Keratinocyte (primary cell): ENCODE data around the gene MYOZ3. TPM values are rescaled to one million over a fixed set of nuclear protein-coding genes. Genes with fewer than 3 reads are reported as not detected.

Experiments used
- DNase-seq: peaks from one replicate; pipeline ENCODE4 v3.0.0-alpha.2; 2011; ENCODE audit warnings: low read depth, missing footprints, low spot score
- FAIRE-seq: peaks from 2 replicates; lab custom pipeline; 2011; peaks lifted over from hg19 to GRCh38; lab: Jason Lieb, UNC
- H2AFZ ChIP-seq: 2 replicates; pipeline ENCODE4 v1.6.0; 2012; ENCODE audit warnings: low read length, control low read depth, inconsistent platforms; ENCODE audit not compliant: control insufficient read depth
- H3K27ac ChIP-seq: 2 replicates; pipeline ENCODE4 v1.5.1; 2011; ENCODE audit warnings: low read length; ENCODE audit not compliant: control insufficient read depth, insufficient read depth
- H3K27me3 ChIP-seq: 3 replicates; pipeline ENCODE4 v1.6.0; 2011; ENCODE audit warnings: low read length; ENCODE audit not compliant: control insufficient read depth, insufficient read depth; ENCODE audit errors: extremely low read depth
- H3K36me3 ChIP-seq, 2 experiments: 2 replicates in 1 of 2; 3 replicates in 1 of 2; pipeline ENCODE4 v1.5.1; 2011; ENCODE audit warnings: low read length in 2 of 2, mild to moderate bottlenecking in 1 of 2; ENCODE audit not compliant: control insufficient read depth in 2 of 2, insufficient read depth in 2 of 2; ENCODE audit errors: extremely low read depth in 1 of 2
- H3K4me1 ChIP-seq: 3 replicates; pipeline ENCODE4 v1.5.1; 2011; ENCODE audit warnings: low read length; ENCODE audit not compliant: control insufficient read depth, insufficient read depth; ENCODE audit errors: extremely low read depth
- H3K4me2 ChIP-seq: 3 replicates; pipeline ENCODE4 v1.6.0; 2011; ENCODE audit warnings: low read depth, low read length; ENCODE audit not compliant: control insufficient read depth, insufficient read depth; ENCODE audit errors: extremely low read depth
- H3K4me3 ChIP-seq, 3 experiments: fragments of 200-600 bp in 1 of 3; sonication (generic) in 1 of 3; 2 replicates in 2 of 3; 3 replicates in 1 of 3; pipeline ENCODE4 v1.5.1; 2011 to 2016; ENCODE audit warnings: low read length in 3 of 3, mild to moderate bottlenecking in 3 of 3, control low read depth in 2 of 3, inconsistent platforms in 1 of 3, low read depth in 1 of 3, mixed read lengths in 1 of 3, mixed run types in 1 of 3, moderate library complexity in 1 of 3; ENCODE audit not compliant: control insufficient read depth in 2 of 3, insufficient read depth in 2 of 3; ENCODE audit errors: extremely low read depth in 1 of 3
- H3K79me2 ChIP-seq: 2 replicates; pipeline ENCODE4 v1.6.0; 2012; ENCODE audit warnings: low read length; ENCODE audit not compliant: control insufficient read depth, insufficient read depth
- H3K9ac ChIP-seq: 3 replicates; pipeline ENCODE4 v1.6.0; 2011; ENCODE audit warnings: low read length; ENCODE audit not compliant: control insufficient read depth, insufficient read depth; ENCODE audit errors: extremely low read depth
- H3K9me1 ChIP-seq: 3 replicates; pipeline ENCODE4 v1.6.0; 2011; ENCODE audit warnings: low read length; ENCODE audit not compliant: control insufficient read depth, insufficient read depth; ENCODE audit errors: extremely low read depth
- H3K9me3 ChIP-seq: 2 replicates; pipeline ENCODE4 v1.5.1; 2012; ENCODE audit warnings: low read depth, low read length; ENCODE audit not compliant: control insufficient read depth
- H4K20me1 ChIP-seq: 3 replicates; pipeline ENCODE4 v1.6.0; 2011; ENCODE audit warnings: low read length; ENCODE audit not compliant: control insufficient read depth, insufficient read depth; ENCODE audit errors: extremely low read depth
- CTCF ChIP-seq, 3 experiments: IDR thresholded peaks in 1 of 3; conservative IDR thresholded peaks in 1 of 3; optimal IDR thresholded peaks in 1 of 3; 2 replicates in 2 of 3; 3 replicates in 1 of 3; pipeline versions ENCODE3 to v1.5.1; 2011; ENCODE audit warnings: low read length in 3 of 3, mild to moderate bottlenecking in 3 of 3, moderate library complexity in 2 of 3, control low read depth in 1 of 3, inconsistent platforms in 1 of 3; ENCODE audit not compliant: insufficient read depth in 2 of 3; ENCODE audit errors: extremely low read depth in 1 of 3
- EZH2 ChIP-seq: IDR thresholded peaks from one replicate; pipeline ENCODE4 v1.6.1; 2012; ENCODE audit warnings: inconsistent platforms, mild to moderate bottlenecking, low read length, moderate library complexity
- dilution Hi-C: fragments of 300-500 bp; cut with MboI; formaldehyde crosslinking; loops from one replicate; pipeline ENCODE4 v1.7.0; 2020; ENCODE audit warnings: low sequenced_read_pairs; ENCODE audit not compliant: extremely low pct_ligation_motif_present
- polyA plus RNA-seq, 5 experiments: library from polyadenylated mRNA; depleted of rRNA in 3 of 5; stranded (reverse) in 3 of 5; stranded (forward) in 1 of 5; unstranded in 1 of 5; fragments of >200 nt; gene quantifications; 1 replicate in 1 of 5; 2 replicates in 3 of 5; 3 replicates in 1 of 5; pipeline versions ENCODE4 v1.2.1 to v1.2.3, GENCODE V29; 2011 to 2012; ENCODE audit warnings: missing spikeins in 2 of 5, low read depth in 1 of 5, low replicate concordance in 1 of 5

MYOZ3 gene
- polyA plus RNA-seq, 1 donor (not counting 4 experiments of a cell fraction or from before 2014, with no cell fraction given) = 0.03 TPM

GRCh38 chr5:150710165-150710564, 49.1 kb downstream of the MYOZ3 start:
- no peaks in the 10 kb centered on the region for H3K79me2 ChIP-seq
- DNase-seq = no peak
- H3K4me3 ChIP-seq = no peak overlapping the region
- no peak overlapping the region for H2AFZ ChIP-seq
- no peak overlapping the region for H3K4me2 ChIP-seq
- no peaks in the 10 kb centered on the region for H3K4me1 ChIP-seq
- no peak overlapping the region for H3K27ac ChIP-seq
- TF ChIP-seq CTCF (optimal IDR thresholded peaks at IDR 0.05 in 1 of 3, IDR thresholded peaks at IDR 0.05 in 1 of 3, conservative IDR thresholded peaks at IDR 0.05 in 1 of 3; ENCODE audit: extremely low read depth in 1 of 3, insufficient read depth in 2 of 3, low read length in 3 of 3) (peak in 2 of 3 experiments; percentile 18 to 36), EZH2 (no peak)
- no peaks in the 10 kb centered on the region for H3K9me1 ChIP-seq
- dilution Hi-C loops = no loop called here
- no peak overlapping the region for H3K9ac ChIP-seq
- no peaks in the 10 kb centered on the region for H3K9me3 ChIP-seq
- FAIRE-seq = no peak
- no peaks in the 10 kb centered on the region for H3K27me3 ChIP-seq
- peaks cover 21 to 23% of the 10 kb centered on the region in 2 experiments for H3K36me3 ChIP-seq
- H4K20me1 ChIP-seq = no peaks in the 10 kb centered on the region

GRCh38 chr5:150723845-150724244, 62.8 kb downstream of the MYOZ3 start:
- H3K79me2 ChIP-seq = no peaks in the 10 kb centered on the region
- no peak for TF ChIP-seq CTCF (optimal IDR thresholded peaks at IDR 0.05 in 1 of 3, IDR thresholded peaks at IDR 0.05 in 1 of 3, conservative IDR thresholded peaks at IDR 0.05 in 1 of 3; ENCODE audit: extremely low read depth in 1 of 3, insufficient read depth in 2 of 3, low read length in 3 of 3)
- TF ChIP-seq EZH2 = no peak
- H3K4me2 ChIP-seq = no peak overlapping the region
- peaks cover 10 to 19% of the 10 kb centered on the region in 2 experiments for H3K36me3 ChIP-seq
- H3K9me1 ChIP-seq = no peaks in the 10 kb centered on the region
- H2AFZ ChIP-seq = no peak overlapping the region
- H3K4me1 ChIP-seq = no peaks in the 10 kb centered on the region
- no peaks in the 10 kb centered on the region for H3K27me3 ChIP-seq
- H3K27ac ChIP-seq = no peak overlapping the region
- no peaks in the 10 kb centered on the region for H4K20me1 ChIP-seq
- DNase-seq (no peak), FAIRE-seq (no peak)
- dilution Hi-C loops = no loop called here
- no peak overlapping the region for H3K9ac ChIP-seq
- H3K9me3 ChIP-seq = no peaks in the 10 kb centered on the region
- no peak overlapping the region for H3K4me3 ChIP-seq

Other genes starting within 250 kb of the MYOZ3 start
- 0.71 to 1.8 TPM (median 1.3 TPM) in 3 replicates for gene CD74, start 248.3 kb upstream of the MYOZ3 start, polyA plus RNA-seq
- gene RPS14, start 211.5 kb upstream of the MYOZ3 start, polyA plus RNA-seq = 3,540 to 4,624 TPM (median 3,588 TPM) in 3 replicates
- gene NDST1, start 153.1 kb upstream of the MYOZ3 start, polyA plus RNA-seq = 24.9 to 43.5 TPM (median 36.2 TPM) in 3 replicates
- 6.0 to 11.2 TPM (median 10.7 TPM) in 3 replicates for gene SYNPO, start 20.6 kb upstream of the MYOZ3 start, polyA plus RNA-seq
- gene RBM22, start 39.8 kb downstream of the MYOZ3 start, polyA plus RNA-seq = 26.2 to 52.4 TPM (median 34.7 TPM) in 3 replicates
- 37.7 to 46.4 TPM (median 44.3 TPM) in 3 replicates for gene DCTN4, start 97.8 kb downstream of the MYOZ3 start, polyA plus RNA-seq
- gene SMIM3, start 117.5 kb downstream of the MYOZ3 start, polyA plus RNA-seq = 21.1 to 37.0 TPM (median 29.7 TPM) in 3 replicates
- 0.07 TPM in 1 of 3 replicates, not detected in the others for gene IRGM, start 185.3 kb downstream of the MYOZ3 start, polyA plus RNA-seq
- gene ZNF300, start 243.7 kb downstream of the MYOZ3 start, polyA plus RNA-seq = 3.4 to 8.7 TPM (median 4.8 TPM) in 3 replicates